ENCODE results near the gene SERINC5. TPM values are rescaled to one million over a fixed set of nuclear protein-coding genes. Genes with fewer than 3 reads are reported as not detected.
"Not testable (repeated sequence)": the region's sequence is repeated elsewhere in the genome, so short reads cannot be mapped to it uniquely, and the experiment has no call there.

Gene SERINC5
- total RNA-seq, 2 experiments from 2014 or later, result 26.5 to 27.8 TPM

DNA sequence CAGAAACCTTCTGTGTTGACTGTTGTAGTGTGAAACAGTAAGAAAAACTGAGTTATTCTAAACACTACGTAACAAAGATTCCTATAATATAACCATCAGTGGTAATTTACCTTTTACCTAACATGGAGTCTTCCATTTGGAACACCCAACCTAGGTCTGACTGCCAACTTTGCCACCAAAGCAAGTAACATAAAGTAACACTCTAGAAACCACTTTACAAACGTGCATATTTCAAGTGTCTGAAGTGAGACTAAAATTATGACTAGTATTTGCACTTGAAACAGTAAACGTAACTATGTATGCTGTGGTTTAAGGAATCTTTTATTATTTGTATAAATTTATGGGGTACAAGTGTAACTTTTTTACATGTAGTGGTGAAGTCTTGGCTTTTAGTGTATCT lies 95.6 kb downstream of the SERINC5 start:
- ChIA-PET POLR2A (no interaction called here), CTCF (no interaction called here)

DNA sequence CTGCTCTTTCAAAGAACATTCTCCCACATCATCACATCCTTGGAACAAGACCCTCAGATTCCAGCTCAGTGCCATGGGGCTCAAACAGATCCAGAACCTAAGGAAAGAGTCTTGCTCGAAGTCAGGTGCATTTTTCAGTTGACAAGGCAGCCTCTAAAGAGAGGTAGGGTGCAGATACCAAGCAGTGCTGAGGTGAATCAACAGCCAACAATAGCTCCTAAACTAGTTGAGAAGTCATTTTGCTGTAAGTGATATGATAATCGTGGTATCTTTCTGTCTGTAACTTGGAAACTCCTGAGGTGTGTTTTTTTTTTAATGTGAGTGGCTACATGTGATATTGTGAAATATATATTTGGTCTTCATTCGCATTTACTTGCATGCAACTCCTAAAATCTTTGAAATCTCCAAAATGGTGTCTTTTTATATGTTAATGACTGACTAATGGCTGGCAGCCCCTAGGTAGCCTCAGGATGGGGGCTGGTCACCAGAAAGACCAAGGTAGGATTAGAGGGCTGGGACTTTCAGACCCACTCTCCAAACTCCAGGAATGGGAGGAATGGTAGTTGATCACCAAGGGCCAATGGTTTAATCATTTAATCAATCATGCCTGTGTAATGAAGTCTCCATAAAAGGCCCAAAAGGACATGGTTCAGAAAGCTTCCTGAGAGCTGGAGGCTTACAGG lies 96.6 kb downstream of the SERINC5 start:
- CTCF ChIA-PET, result no interaction called here
- POLR2A ChIA-PET, result no interaction called here

DNA sequence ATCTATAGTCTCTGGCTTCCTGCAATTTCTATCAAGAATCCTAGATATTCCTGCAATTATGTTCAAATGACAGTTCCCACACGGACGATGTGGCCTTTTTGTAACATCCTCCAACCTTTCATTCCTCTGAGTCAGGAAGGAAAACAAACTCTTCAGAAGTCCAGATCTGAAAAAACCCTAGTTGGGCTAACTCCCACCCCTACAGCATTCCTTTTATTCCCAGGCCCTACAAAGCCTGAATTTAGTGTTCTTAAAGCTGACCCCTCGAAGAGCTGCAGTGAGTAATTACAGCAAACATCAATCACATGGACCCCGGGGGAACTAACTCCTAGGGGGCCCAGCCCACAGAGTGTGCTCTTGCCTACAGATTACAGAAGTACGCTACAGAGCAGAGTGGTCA lies 99.7 kb downstream of the SERINC5 start:
- ChIA-PET POLR2A (no interaction called here), CTCF (no interaction called here)

DNA sequence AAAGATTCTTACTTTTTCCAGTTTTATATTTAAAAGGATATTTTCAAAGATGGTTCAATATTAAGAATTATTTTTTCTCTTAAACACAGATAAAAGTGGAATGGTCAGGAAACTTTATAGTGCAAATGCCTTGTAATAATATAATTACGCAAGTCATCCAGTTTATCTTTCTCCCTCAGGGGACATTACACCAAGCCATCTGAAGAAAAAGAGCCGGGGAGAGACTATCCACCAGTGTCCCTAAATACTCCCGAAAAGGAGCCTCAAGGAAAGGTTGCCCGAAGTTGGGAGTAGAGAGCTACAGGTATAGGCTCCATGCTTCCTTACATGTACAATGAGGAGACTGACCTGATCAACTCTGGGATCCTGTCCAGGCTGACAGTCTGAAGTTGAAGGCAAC lies 101.1 kb downstream of the SERINC5 start:
- CTCF ChIA-PET, result interaction anchor here (0.6 kb wide), 1 partner anchor 83 kb away, joined by 3 read pairs; no protein-coding TSS in a partner anchor
- POLR2A ChIA-PET, result no interaction called here

DNA sequence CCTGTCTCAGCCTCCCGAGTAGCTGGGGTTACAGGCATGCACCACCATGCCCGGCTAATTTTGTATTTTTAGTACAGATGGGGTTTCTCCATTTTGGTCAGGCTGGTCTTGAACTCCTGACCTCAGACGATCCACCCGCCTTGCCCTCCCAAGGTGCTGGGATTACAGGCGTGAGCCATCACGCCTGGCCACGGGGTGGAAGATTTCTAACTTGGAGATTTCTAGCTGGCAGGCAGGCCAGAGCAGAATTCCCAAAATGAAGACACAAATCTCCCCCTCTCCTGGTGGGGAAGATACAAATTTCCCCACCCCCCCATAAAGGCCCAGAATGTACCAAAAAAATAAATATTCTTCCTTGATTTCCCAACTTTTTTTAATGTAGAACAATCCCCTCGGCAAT lies 101.6 kb downstream of the SERINC5 start:
- POLR2A ChIA-PET, result not testable (repeated sequence)
- CTCF ChIA-PET, result interaction anchor here (1.4 kb wide), 1 partner anchor 26 kb away, joined by 3 read pairs; no protein-coding TSS in a partner anchor

DNA sequence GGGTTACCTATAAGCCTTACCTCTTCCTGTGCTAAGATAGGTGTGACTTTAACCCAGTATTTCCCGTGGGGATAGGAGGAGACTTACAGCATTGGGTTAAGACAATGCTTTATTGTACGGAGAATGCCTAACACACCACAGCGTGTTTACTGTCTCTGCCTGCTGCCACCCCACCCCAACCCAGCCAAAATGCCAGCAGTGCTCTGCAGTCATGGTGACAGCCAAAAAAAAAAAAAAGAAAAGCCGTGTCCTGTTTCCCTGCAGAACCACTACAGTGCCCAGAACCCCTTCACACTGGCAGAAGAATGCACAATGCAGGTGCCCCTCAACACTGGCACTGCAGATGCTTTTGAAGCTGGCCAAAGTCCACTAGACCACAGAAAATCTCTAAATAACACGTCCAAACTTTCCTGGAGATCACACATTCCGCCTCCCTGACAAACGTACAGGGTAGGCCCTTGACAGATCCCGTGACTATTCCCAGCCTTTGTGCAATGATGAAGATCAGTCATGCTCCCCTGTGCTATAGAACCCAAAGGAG lies 102.2 kb downstream of the SERINC5 start:
- ChIA-PET CTCF (interaction anchor here (1.4 kb wide), 1 partner anchor 27 kb away, joined by 3 read pairs; no protein-coding TSS in a partner anchor), POLR2A (no interaction called here)

DNA sequence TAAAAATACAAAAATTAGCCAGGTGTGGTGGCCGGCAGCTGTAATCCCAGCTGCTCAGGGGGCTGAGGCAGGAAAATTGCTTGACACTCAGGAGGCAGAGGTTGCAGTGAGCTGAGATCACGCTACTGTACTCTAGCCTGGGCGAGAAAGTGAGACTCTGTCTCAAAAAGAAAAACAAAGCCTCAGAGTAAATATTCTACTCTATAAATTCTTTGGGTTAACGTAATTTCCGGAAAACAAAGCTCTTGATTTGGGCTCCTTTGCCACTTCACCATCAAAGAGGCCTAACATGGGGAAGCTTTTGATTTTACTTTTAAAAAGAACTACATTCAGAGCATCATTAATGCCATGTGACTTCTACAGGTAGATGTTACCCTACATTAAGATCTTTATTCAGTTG lies 103.1 kb downstream of the SERINC5 start:
- POLR2A ChIA-PET, result no interaction called here
- CTCF ChIA-PET, result interaction anchor here (0.6 to 1.4 kb wide), 3 partner anchors 28 to 120 kb away, joined by 3 to 6 read pairs (median 3); no protein-coding TSS in a partner anchor

DNA sequence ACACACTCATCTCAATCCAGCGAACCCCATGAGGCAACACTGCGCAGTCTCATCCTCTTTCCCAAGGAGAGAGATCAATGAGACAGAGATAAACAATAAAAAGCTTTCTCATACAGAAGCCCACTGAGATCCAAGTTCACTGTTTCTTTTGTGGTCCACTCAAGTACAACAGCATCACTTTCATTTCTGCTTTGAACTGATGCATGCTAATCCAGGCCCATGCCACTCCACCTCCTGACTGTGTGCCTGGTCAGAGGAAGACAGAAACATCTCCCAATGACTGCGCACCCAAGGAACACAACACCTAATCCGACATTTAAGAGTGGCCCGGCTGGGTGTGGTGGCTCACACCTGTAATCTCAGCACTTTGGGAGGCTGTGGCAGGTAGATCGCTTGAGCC lies 104.0 kb downstream of the SERINC5 start:
- ChIA-PET CTCF (no interaction called here), POLR2A (no interaction called here)

DNA sequence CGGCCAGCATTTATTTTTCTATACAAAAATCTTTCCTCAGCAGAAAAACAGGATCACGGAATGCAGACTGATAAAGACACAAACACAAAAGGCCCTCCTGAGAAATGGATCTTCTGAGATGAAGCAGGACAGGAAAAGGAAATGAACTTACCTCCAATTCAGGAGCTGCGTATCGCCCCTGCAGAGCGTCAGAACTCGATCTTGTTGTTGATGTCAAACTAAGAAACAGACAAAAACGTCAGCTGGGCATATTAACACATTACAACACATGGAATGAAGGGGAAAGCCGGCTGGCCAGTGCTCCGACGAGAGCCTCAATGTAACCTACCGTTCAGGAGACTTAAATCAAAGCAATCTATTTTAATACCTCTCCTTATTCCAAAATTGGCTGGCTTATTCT lies 105.1 kb downstream of the SERINC5 start:
- CTCF ChIA-PET, result no interaction called here

DNA sequence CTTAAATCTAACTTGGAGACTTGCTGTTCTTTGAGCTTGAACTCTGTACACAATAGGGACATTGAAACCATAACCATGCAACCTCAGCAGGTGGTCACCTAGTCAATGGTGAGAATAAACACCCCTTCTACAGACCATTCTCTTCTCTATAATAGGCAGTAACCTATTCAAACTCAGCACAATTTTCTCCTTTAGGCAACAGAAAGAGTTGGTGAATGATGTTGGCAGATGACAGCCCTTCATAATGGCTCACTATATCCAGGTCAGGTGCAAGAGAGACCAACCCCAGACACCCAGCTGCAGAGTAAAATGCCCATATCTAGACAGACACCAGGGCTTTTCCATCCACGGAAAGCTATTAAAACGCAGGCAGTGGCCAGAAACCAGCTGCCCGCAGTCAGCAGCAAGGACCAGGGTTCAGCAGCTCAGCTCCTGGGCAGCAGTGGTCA lies 106.7 kb downstream of the SERINC5 start:
- POLR2A ChIA-PET, result no interaction called here
- CTCF ChIA-PET, result no interaction called here

More for the DNA sequence above, 105.1 kb downstream of the SERINC5 start:
- POLR2A ChIA-PET, result no interaction called here

DNA sequence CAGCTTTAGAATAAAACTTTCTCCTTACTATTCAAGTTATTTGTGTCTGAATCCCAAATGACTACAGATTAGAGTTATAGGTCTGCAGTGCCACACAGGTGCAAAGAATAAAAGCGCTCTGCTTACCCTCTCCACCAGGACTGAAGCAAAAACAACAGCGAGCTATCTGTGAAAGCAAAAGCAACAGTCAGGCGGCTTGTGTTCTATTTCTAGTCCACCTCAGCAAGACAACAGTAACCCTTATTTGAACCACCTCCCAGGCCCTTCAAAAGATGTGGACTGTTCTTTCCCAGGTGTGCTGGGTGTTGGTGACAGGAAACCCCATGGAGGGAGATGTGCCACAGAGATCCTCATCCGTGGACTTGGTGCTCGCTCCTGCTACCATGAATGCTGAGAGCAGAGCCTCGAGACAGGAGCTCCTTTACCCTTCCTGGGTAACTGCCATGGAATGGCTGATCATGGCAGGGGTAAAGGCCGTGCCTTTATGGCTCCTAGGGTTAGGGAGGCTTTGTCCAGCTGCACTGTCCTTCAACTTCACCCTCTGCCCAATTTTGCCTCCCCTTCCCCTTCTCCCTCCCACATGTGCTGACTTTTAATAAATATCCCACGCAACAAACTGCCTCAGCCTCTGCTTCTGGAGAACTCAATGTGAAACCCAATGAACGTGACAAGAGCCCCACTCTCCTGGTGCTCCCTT lies 108.6 kb downstream of the SERINC5 start:
- POLR2A ChIA-PET, result no interaction called here
- CTCF ChIA-PET, result interaction anchor here (1.0 to 1.5 kb wide), 2 partner anchors 13 to 47 kb away, joined by 3 read pairs; no protein-coding TSS in a partner anchor

DNA sequence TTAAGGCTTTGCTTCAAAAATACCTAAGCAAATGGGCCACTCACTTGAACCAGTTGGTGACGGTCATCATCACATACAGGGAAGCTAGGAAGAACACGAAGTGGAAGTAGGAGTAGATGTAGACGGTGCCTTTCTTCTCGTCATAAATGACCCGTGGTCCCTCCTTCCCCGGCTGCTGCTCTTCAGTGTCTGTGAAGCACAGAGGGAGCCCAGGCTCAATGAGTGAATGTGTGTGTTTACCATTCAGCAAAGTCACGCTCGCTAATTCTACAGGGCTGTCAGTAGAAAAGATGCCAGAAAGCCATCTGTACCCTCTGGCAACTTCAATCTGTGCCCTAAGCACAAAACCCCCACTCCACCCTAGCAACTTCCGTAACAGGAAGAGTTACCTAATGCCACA lies 109.8 kb downstream of the SERINC5 start:
- POLR2A ChIA-PET, result no interaction called here

DNA sequence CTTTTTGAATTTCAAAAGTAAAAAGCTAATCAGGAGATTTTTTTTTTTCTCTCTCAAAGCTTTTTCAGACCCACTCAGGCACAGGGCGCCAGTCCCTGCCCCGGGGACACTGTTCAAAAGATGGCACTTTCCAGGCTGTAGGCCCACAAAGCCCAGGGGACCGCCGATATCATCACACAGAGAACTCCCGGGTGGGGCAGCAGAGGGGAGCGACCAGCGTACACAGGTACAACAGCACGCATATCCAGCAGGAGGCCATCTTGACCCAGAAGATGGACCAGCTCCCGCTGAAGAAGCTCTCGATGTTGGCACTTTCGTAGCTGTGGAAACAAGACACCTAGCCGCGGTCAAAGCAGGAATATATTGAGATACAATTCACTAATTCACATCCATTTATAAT lies 112.4 kb downstream of the SERINC5 start:
- POLR2A ChIA-PET, result no interaction called here
- CTCF ChIA-PET, result no interaction called here

More for the DNA sequence above, 109.8 kb downstream of the SERINC5 start:
- CTCF ChIA-PET, result interaction anchor here (1.5 kb wide), 1 partner anchor 45 kb away, joined by 3 read pairs; no protein-coding TSS in a partner anchor

DNA sequence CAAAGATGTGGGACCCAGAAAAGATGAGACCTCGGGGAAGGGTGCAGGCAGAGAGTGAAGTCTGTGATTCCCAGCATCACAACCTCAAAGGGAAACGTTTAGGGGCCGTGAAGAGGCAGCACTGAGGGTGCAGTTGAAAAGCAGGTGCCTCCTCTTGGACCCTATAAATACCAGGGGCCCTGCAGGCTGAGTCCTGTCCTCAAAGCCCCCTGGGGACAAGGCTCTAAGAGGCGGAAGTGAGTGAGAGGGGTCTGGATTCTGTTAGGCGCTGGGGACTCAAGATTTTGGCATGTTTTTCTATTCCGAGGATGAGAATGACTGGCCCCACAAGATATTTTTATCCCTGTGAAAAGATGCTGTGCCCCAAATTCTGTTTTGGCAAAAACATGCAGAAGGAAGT lies 112.9 kb downstream of the SERINC5 start:
- CTCF ChIA-PET, result no interaction called here
- POLR2A ChIA-PET, result no interaction called here

DNA sequence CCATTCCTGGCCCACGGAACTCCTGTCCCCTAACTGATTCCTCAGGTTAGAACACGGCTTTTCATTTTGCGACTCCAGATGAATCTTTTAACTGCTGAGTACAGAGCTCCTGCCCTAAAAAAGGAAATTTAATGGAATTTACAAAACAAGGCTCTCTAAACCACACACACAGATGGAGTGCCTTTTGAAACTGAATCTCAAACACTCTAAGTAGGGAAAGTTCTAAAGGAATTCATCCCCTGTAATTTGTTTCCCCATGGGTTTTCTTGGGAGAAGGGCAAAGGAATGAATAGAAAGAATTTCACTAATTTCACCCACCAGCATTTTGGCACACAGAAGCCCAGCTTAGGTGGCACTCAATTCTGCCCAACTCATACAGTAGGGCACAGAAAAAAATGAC lies 114.2 kb downstream of the SERINC5 start:
- POLR2A ChIA-PET, result interaction anchor here (0.5 to 1.0 kb wide), 2 partner anchors 16 to 1180 kb away, joined by 3 read pairs; no protein-coding TSS in a partner anchor
- CTCF ChIA-PET, result interaction anchor here (1.0 to 1.4 kb wide), 2 partner anchors 8 to 133 kb away, joined by 3 read pairs; no protein-coding TSS in a partner anchor

DNA sequence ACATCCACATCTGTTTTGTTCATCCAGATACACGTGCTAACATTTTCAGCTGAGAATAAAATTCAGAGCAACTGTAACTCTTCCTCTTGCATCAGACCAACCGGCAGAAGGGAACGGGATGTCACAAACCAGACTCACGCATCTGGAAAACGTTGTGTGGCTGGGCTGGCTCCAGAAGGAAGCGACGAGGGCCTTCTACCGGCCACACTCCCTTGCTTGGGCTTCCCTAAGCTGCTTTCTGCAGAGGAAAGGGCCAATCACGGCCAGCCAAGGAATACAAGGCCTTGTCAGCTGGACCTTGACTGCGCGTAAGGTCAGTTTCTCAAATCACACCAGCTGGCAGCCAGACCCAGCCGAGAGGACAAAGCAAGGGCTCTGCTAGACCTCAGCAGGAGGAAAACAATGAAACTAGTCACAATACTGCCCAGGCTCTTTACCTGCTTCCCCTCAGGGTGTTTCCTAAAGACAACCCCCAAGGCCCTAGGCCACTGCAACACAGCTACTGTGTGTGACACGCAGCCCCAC lies 114.6 kb downstream of the SERINC5 start:
- CTCF ChIA-PET, result interaction anchor here (1.0 to 1.4 kb wide), 4 partner anchors 8 to 134 kb away, joined by 3 to 5 read pairs (median 3); no protein-coding TSS in a partner anchor
- POLR2A ChIA-PET, result interaction anchor here (0.5 to 1.0 kb wide), 2 partner anchors 15 to 1179 kb away, joined by 3 read pairs; no protein-coding TSS in a partner anchor

DNA sequence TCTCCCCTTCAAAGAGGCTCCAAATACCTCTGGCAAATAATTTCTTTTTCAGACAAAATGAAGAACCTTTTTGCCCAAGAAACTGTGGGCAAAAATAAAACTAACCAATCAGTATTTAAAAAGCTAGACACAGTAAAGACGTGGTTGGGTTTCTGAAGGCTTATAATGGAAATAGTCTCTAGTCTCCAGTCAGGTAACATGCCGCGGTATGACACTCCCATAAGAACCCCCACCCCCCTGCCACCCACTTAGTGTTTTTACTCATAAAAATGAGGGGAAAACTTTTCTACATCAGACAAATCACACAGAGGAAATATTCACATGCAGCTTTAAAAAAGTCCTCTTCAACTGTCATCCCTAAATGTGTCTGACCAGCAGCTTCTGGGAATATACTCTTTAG lies 115.4 kb downstream of the SERINC5 start:
- ChIA-PET POLR2A (interaction anchor here (0.6 to 1.1 kb wide), 2 partner anchors 15 to 150 kb away, joined by 3 to 5 read pairs; no protein-coding TSS in a partner anchor), CTCF (interaction anchor here (1.0 to 1.3 kb wide), 3 partner anchors 9 to 42 kb away, joined by 3 to 5 read pairs (median 3); no protein-coding TSS in a partner anchor)

DNA sequence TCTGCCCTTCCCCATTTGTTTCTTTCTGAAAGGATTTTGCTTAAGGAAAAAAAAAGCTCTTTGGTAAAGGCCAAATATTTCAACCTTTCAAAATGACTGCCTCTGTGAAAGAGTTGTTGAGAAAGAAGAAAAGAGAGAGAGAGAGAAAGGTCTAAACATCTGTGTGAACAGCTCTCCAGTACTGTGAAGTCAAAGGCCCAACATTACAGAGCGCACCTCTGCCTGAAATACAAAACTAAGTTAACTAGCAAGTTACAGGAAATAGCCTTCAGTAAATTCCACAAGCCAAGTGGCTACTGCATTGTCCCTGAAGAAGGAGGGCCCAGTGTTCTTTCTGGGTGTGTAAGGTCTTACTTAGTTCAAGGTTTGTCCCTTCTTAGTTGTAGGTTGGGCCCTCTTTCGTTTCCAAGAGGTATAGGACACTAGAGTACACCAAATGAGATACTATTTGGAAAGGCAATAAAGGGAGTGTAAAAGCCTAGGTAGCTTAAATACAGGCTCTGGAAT lies 116.3 kb downstream of the SERINC5 start:
- POLR2A ChIA-PET, result interaction anchor here (0.7 to 1.1 kb wide), 3 partner anchors 14 to 99 kb away, joined by 3 to 10 read pairs (median 3); no protein-coding TSS in a partner anchor
- CTCF ChIA-PET, result interaction anchor here (0.7 to 1.3 kb wide), 2 partner anchors 8 to 828 kb away, joined by 3 to 5 read pairs; no protein-coding TSS in a partner anchor

DNA sequence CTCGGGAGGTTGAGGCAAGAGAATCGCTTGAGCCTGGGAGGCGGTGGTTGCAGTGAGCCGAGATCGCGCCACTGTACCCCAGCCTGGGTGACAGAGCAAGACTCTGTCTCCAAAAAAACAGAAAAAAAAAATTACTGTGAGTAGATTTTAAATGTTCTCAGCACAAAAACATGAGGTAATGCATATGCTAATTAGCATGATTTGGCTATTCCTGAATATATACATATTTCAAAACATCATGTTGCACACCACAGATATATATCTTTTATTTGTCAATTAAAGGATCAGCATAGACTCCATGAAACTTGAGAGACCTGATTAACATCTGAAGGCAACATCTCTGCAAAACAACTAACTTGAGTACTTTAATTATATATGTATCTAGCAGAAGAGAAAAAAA lies 117.4 kb downstream of the SERINC5 start:
- CTCF ChIA-PET, result no interaction called here

DNA sequence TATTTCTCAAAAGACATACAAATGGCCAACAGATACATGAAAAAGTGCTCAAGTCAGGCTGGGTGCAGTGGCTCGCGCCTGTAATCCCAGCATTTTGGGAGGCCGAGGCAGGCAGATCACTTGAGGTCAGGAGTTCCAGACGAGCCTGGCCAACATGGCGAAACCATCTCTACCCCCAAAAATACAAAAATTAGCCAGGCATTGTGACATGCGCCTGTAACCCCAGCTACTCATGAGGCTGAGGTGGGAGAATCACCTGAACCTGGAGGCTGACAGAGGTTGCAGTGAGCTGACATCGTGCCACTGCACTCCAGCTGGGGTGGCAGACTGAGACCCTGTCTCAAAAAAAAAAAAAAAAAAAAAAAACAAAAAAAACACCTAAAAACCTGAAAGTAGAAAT lies 119.0 kb downstream of the SERINC5 start:
- POLR2A ChIA-PET, result not testable (repeated sequence)
- CTCF ChIA-PET, result interaction anchor here (0.7 to 1.5 kb wide), 3 partner anchors 13 to 369 kb away, joined by 3 to 6 read pairs (median 4); no protein-coding TSS in a partner anchor

More for the DNA sequence above, 117.4 kb downstream of the SERINC5 start:
- POLR2A ChIA-PET, result no interaction called here
